A549 (cell line): ENCODE results near the gene IL12A.

Source experiments
- BHLHE40 ChIP-seq: IDR thresholded peaks from 2 replicates; pipeline ENCODE4 v1.6.1; 2012; ENCODE audit warnings: low read depth, low read length, inconsistent platforms
- MAZ ChIP-seq: fragments of 150-350 bp; IDR thresholded peaks from 2 replicates; pipeline ENCODE4 v1.6.1; 2014; ENCODE audit warnings: antibody characterized with exemption, low read depth, low read length, borderline replicate concordance
- SREBF2 ChIP-seq: fragments of 450-650 bp; IDR thresholded peaks from 2 replicates; pipeline ENCODE4 v1.6.1; 2014; ENCODE audit warnings: mild to moderate bottlenecking, moderate library complexity
- TF ChIP-seq, protein P1 (sequence below): fragments of >200 bp; sonication (Bioruptor Twin); formaldehyde crosslinking; IDR thresholded peaks from 3 replicates; pipeline ENCODE4 v1.5.1; 2016
- TF ChIP-seq, protein P2 (sequence below): IDR thresholded peaks from 2 replicates; pipeline ENCODE4 v1.6.1; 2012

DNA sequence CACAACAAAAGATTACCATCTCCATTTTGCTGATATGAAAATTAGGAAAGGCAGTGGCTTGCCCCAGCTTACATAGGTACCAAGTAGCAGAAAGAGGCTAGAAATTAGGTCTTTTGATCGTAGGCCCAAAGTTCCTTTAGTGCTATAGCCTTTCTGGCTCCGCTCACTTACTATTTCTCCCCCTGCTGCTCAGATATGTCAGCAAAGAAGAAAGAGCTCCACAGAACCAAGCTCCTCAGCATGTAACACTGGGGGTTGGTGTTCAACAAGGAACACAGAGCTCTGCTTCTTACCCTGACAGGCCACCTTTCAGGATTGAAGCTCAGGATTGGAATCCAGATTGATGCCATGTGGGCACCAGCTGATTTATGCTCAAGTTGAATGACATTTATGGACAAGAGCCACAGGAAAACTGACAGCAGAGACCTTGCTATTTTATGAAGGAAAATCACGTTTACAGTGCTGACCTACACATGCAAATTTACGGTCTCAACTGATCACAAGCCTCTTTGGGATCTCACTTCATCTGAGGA lies 6.1 kb upstream of the IL12A start:
- TF ChIP-seq, protein P1, sequence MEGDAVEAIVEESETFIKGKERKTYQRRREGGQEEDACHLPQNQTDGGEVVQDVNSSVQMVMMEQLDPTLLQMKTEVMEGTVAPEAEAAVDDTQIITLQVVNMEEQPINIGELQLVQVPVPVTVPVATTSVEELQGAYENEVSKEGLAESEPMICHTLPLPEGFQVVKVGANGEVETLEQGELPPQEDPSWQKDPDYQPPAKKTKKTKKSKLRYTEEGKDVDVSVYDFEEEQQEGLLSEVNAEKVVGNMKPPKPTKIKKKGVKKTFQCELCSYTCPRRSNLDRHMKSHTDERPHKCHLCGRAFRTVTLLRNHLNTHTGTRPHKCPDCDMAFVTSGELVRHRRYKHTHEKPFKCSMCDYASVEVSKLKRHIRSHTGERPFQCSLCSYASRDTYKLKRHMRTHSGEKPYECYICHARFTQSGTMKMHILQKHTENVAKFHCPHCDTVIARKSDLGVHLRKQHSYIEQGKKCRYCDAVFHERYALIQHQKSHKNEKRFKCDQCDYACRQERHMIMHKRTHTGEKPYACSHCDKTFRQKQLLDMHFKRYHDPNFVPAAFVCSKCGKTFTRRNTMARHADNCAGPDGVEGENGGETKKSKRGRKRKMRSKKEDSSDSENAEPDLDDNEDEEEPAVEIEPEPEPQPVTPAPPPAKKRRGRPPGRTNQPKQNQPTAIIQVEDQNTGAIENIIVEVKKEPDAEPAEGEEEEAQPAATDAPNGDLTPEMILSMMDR, result no peak
- no peak for TF ChIP-seq MAZ
- TF ChIP-seq BHLHE40, result no peak
- no peak for TF ChIP-seq SREBF2
- TF ChIP-seq, protein P2, sequence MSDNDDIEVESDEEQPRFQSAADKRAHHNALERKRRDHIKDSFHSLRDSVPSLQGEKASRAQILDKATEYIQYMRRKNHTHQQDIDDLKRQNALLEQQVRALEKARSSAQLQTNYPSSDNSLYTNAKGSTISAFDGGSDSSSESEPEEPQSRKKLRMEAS, result no peak
